Right atrium auricular region (tissue), 2 donors: ENCODE measurements around the gene ITGA8. TPM values are rescaled to one million over a fixed set of nuclear protein-coding genes. Genes with fewer than 3 reads are reported as not detected.
A peak's percentile ranks its signal among the peaks of the same experiment; 100 is the strongest.

Experiments
- DNase-seq: peaks from one replicate; pipeline ENCODE4 v3.0.0-alpha.2; 2019; ENCODE audit warnings: low spot score
- H3K27ac ChIP-seq, 2 donors: fragments of 200-600 bp; sonication (generic); 1 replicate in 1 of 2; 2 replicates in 1 of 2; pipeline ENCODE4 v1.5.1; 2016 to 2019
- H3K27me3 ChIP-seq, 2 donors: fragments of 200-600 bp; sonication (generic); one replicate each; pipeline versions ENCODE4 v1.5.1 to v1.6.0; 2017 to 2019
- H3K36me3 ChIP-seq: fragments of 200-600 bp; sonication (generic); one replicate; pipeline ENCODE4 v1.5.1; 2016
- H3K4me1 ChIP-seq, 2 donors: fragments of 200-600 bp; sonication (generic); one replicate each; pipeline versions ENCODE4 v1.5.1 to v1.6.0; 2017 to 2019
- H3K4me3 ChIP-seq, 2 donors: fragments of 200-600 bp; sonication (generic); 1 replicate in 1 of 2; 2 replicates in 1 of 2; pipeline ENCODE4 v1.5.1; 2017 to 2019; ENCODE audit warnings: mild to moderate bottlenecking in 1 of 2, moderate library complexity in 1 of 2
- H3K9me3 ChIP-seq, 2 donors: fragments of 200-600 bp; sonication (generic); one replicate each; pipeline ENCODE4 v1.5.1; 2019
- CTCF ChIP-seq, 2 donors: fragments of 200-600 bp; sonication (generic); IDR thresholded peaks; one replicate each; pipeline ENCODE4 v1.5.1; 2019; ENCODE audit warnings: antibody characterized with exemption in 2 of 2
- total RNA-seq, 2 donors: library from RNA; depleted of rRNA; stranded (reverse); fragments of >200 nt; gene quantifications; one replicate each; pipeline ENCODE4 v1.1.0, GENCODE V29; 2016

The ITGA8 gene
- total RNA-seq, 2 donors from 2014 or later, result 4.9 to 6.4 TPM

- Histone ChIP-seq H3K9me3 (peaks cover 0 to 11% of the 10 kb centered on the region in 2 donors), H3K27me3 (no peaks in the 10 kb centered on the region)
These were observed 10.6 kb upstream of the ITGA8 start for GRCh38 chr10:15730341-15730740.

GRCh38 chr10:15729890-15730289 lies 10.2 kb upstream of the ITGA8 start:
- Histone ChIP-seq H3K27me3 (no peaks in the 10 kb centered on the region), H3K4me3 (no peak overlapping the region), H3K27ac (no peak overlapping the region), H3K4me1 (no peaks in the 10 kb centered on the region), H3K9me3 (peaks cover 0 to 11% of the 10 kb centered on the region in 2 donors), H3K36me3 (no peaks in the 10 kb centered on the region)
- TF ChIP-seq CTCF (IDR thresholded peaks at IDR 0.05), result no peak
- no peak for DNase-seq

More at GRCh38 chr10:15730341-15730740, 10.6 kb upstream of the ITGA8 start:
- Histone ChIP-seq H3K27ac (no peak overlapping the region), H3K36me3 (no peaks in the 10 kb centered on the region), H3K4me3 (no peak overlapping the region), H3K4me1 (no peaks in the 10 kb centered on the region)
- no peak for DNase-seq
- TF ChIP-seq CTCF (IDR thresholded peaks at IDR 0.05), result no peak

- H3K27me3 ChIP-seq, result no peaks in the 10 kb centered on the region
- H3K4me3 ChIP-seq, result no peak overlapping the region
- no peaks in the 10 kb centered on the region for H3K36me3 ChIP-seq
- no peak for TF ChIP-seq CTCF (IDR thresholded peaks at IDR 0.05)
- H3K27ac ChIP-seq, result no peak overlapping the region
- H3K4me1 ChIP-seq, result no peaks in the 10 kb centered on the region
- no peak for DNase-seq
- H3K9me3 ChIP-seq, result peaks cover 0 to 4% of the 10 kb centered on the region in 2 donors
These were observed 6.3 kb upstream of the ITGA8 start for GRCh38 chr10:15726042-15726441.

GRCh38 chr10:15725603-15726002 lies 5.9 kb upstream of the ITGA8 start:
- Histone ChIP-seq H3K4me1 (no peaks in the 10 kb centered on the region), H3K27me3 (no peaks in the 10 kb centered on the region)

GRCh38 chr10:15724683-15725082 lies 5.0 kb upstream of the ITGA8 start:
- H3K27ac ChIP-seq, result no peak overlapping the region

More at GRCh38 chr10:15725603-15726002, 5.9 kb upstream of the ITGA8 start:
- Histone ChIP-seq H3K36me3 (no peaks in the 10 kb centered on the region), H3K9me3 (peaks cover 0 to 4% of the 10 kb centered on the region in 2 donors), H3K27ac (no peak overlapping the region), H3K4me3 (no peak overlapping the region)
- no peak for DNase-seq
- TF ChIP-seq CTCF (IDR thresholded peaks at IDR 0.05), result peak; percentile 22 to 64

More at GRCh38 chr10:15724683-15725082, 5.0 kb upstream of the ITGA8 start:
- Histone ChIP-seq H3K4me3 (no peak overlapping the region), H3K36me3 (no peaks in the 10 kb centered on the region), H3K27me3 (no peaks in the 10 kb centered on the region), H3K4me1 (peaks cover 0 to 7% of the 10 kb centered on the region in 2 donors), H3K9me3 (no peaks in the 10 kb centered on the region)
- DNase-seq, result no peak
- TF ChIP-seq CTCF (IDR thresholded peaks at IDR 0.05), result no peak
